MG63 (cell line): ENCODE results near the gene JADE2. TPM values are rescaled to one million over a fixed set of nuclear protein-coding genes. Genes with fewer than 3 reads are reported as not detected.
"Not testable (repeated sequence)": the region's sequence is repeated elsewhere in the genome, so short reads cannot be mapped to it uniquely, and the experiment has no call there.

Source experiments
- DNase-seq: peaks from one replicate; pipeline ENCODE4 v3.0.0-alpha.2; 2020
- H3K27me3 ChIP-seq: fragments of 250-450 bp; sonication (Bioruptor Pico); 2 replicates; pipeline ENCODE4 v1.5.1; 2020; ENCODE audit warnings: mild to moderate bottlenecking, moderate library complexity
- H3K36me3 ChIP-seq: fragments of 250-450 bp; sonication (Bioruptor Pico); 2 replicates; pipeline ENCODE4 v1.5.1; 2020; ENCODE audit warnings: mild to moderate bottlenecking, moderate library complexity
- H3K4me3 ChIP-seq: fragments of 250-450 bp; sonication (Bioruptor Pico); 2 replicates; pipeline ENCODE4 v1.5.1; 2020; ENCODE audit warnings: mild to moderate bottlenecking, moderate library complexity
- H3K9me3 ChIP-seq: fragments of 250-450 bp; sonication (Bioruptor Pico); 2 replicates; pipeline ENCODE4 v1.5.1; 2020; ENCODE audit warnings: mild to moderate bottlenecking, moderate library complexity
- total RNA-seq: library from RNA; depleted of rRNA; stranded (reverse); fragments of >200 nt; shearing (Covaris generic); gene quantifications from 2 replicates; pipeline ENCODE4 v1.2.3, GENCODE V29; 2014; ENCODE audit warnings: low replicate concordance

The JADE2 gene
- total RNA-seq, 1 experiment from 2014 or later = 47.4 TPM

DNA sequence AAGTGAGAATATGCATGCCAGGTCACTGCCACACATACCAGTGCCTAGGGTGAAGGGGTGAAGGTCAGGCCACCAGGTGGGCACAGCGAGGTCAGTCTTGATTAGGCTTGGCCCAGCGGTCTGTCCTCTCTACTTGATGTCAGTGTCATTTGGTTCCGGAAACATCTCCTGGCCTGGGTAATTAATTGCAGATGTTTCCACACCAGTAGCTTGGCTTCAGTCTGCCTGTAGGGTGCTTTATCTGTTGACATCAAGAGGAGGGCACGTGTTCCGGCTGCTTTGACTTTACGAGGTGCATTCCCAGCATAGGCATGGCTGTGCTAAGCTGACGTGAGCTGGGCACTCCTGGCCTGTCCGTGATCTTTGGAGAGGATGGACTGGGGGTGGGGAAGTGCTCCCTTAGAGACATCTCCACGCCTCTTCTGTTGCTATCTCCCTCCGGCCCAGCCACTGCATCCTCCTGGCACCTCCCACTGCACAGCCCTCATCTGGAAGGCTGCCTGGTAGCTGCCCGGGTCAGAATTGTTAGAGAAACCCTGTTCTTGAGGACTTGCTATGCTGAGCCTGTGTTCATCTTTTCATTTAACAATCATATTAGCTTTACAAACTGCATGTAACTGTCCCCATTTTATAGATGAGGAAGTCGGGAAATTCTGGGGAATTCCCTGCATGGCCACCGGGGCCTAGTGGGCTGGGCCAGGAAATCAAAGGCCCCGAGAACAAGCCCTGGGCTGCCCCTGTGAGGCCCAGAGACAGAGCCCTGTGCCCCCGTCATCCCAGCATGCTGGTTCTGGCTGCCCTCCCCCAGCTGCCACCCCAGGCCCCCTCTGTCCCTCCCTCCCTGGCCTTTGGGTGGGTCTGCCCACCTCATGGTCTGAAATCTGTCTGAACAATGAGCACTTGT lies 29.1 kb downstream of the JADE2 start:
- H3K9me3 ChIP-seq = no peaks in the 10 kb centered on the region
- H3K4me3 ChIP-seq = no peak overlapping the region
- H3K36me3 ChIP-seq = peaks cover 43% of the 10 kb centered on the region
- H3K27me3 ChIP-seq = no peaks in the 10 kb centered on the region
- DNase-seq = peak; percentile 99

DNA sequence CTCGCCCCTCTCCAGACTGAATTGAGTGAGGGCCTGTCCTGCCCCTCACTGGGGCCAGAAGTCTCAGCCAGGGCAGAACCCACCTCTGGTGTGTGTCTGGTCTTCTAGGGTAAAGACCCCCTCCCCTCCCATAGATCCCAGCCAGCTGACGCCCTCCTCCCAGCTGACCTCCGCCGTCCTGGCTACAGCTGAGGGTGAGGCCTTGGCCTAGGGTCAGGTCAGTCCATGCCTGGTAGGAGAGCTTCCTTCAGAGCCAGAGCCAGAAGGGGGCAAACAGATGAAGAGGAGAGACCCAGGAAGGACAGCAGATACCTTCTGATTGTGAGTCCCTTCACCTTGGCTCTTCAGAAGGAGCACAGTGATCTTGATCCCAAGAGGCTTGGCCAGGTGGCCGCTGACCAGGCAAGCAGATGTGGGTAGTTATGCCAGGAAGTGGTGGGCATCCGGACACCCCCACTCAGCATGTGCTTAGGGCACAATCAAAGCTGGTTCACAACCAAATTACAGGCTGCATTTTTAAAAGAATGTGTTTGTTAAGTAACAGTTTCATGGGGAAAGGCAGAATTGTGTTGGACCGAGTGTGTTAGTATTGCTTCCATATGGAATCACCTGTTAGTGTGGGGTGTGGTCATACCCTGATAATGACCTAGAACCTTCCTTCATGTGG lies 29.9 kb downstream of the JADE2 start:
- no peak overlapping the region for H3K4me3 ChIP-seq
- DNase-seq = no peak
- H3K36me3 ChIP-seq = peaks cover 44% of the 10 kb centered on the region
- no peaks in the 10 kb centered on the region for H3K27me3 ChIP-seq
- H3K9me3 ChIP-seq = no peaks in the 10 kb centered on the region

DNA sequence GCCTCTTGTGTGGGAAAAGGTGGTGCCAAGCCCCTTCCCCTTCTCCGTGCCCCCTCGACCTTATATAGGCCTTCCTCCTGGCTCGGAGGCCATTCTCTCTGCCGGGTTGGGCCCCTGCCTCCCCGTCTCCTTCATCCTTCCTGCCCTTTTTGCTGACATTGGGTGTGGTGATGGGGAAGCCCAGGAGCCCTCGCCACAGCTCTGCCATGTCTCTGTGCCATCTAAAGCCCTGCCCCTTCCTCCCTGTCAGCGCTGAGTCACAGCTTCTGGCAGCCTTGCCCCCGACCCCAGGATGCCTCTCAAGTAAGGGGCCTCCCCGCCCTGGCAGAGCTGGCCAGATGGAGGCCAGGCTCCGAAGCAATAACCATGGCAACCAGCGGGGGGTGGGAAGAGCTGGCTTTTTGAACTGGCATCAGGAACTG lies 30.4 kb downstream of the JADE2 start:
- no peak overlapping the region for H3K4me3 ChIP-seq
- no peaks in the 10 kb centered on the region for H3K27me3 ChIP-seq
- peak; percentile 100 for DNase-seq
- H3K9me3 ChIP-seq = no peaks in the 10 kb centered on the region
- peaks cover 44% of the 10 kb centered on the region for H3K36me3 ChIP-seq

DNA sequence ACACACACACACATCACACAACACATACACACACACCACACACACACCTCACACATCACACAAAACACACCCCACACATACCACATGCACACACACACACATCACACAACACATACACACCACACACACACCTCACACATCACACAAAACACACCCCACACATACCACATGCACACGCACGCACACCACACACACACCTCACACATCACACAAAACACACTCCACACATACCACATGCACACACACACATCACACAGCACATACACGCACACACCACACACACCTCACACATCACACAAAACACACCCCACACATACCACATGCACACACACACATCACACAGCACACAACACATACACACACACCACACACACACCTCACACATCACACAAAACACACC lies 31.1 kb downstream of the JADE2 start:
- H3K27me3 ChIP-seq, DNase-seq: not testable (repeated sequence)

DNA sequence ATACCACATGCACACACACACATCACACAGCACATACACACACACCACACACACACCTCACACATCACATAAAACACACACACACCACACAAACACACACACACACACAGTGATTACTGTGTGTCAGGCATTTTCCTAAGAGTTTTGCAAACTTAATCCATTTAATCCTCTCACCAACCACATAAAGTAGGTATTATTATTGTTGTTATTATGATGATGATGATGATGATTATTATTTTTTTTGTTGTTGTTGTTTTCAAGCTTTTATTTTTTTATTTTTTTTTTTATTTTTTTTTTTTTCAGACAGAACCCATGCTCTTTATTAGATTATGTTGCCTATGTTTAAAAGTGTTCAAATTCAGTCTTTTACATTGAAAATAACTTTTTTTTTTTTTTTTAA lies 31.5 kb downstream of the JADE2 start:
- Histone ChIP-seq H3K36me3 (peaks cover 48% of the 10 kb centered on the region), H3K9me3 (no peaks in the 10 kb centered on the region), H3K4me3 (no peak overlapping the region), H3K27me3 (no peaks in the 10 kb centered on the region)
- DNase-seq = no peak

More for the DNA sequence above, 31.1 kb downstream of the JADE2 start:
- peaks cover 48% of the 10 kb centered on the region for H3K36me3 ChIP-seq
- not testable (repeated sequence) for H3K4me3 ChIP-seq, H3K9me3 ChIP-seq

DNA sequence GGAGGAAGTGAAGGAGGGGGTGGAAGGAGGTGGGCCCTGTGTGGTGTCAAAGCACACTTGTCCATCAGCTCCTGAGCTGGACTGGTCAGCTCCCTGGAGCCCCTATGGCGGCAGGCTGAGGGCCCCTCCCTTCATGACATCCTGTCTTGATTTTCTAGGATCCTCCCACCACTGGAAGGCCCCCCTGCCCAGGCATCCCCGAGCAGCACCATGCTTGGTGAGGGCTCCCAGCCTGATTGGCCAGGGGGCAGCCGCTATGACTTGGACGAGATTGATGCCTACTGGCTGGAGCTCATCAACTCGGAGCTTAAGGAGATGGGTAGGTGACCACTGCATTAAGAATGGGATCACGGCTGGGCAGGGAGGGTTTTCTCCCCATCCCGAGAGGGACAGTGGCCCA lies 34.2 kb downstream of the JADE2 start:
- DNase-seq = no peak
- peaks cover 73% of the 10 kb centered on the region for H3K36me3 ChIP-seq
- H3K9me3 ChIP-seq = no peaks in the 10 kb centered on the region
- no peak overlapping the region for H3K4me3 ChIP-seq
- no peaks in the 10 kb centered on the region for H3K27me3 ChIP-seq

DNA sequence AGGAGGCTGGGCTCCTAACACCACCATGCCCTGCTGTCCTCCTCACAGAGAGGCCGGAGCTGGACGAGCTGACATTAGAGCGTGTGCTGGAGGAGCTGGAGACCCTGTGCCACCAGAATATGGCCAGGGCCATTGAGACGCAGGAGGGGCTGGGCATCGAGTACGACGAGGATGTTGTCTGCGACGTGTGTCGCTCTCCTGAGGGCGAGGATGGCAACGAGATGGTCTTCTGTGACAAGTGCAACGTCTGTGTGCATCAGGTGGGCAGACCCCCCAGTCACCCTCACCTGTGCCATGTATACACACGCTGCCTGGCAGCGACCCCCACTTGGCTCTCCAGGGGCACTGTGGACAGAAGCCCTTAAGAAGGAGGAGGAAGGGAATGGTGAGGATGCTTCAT lies 35.2 kb downstream of the JADE2 start:
- H3K36me3 ChIP-seq = peaks cover 74% of the 10 kb centered on the region
- H3K27me3 ChIP-seq = no peaks in the 10 kb centered on the region
- H3K4me3 ChIP-seq = no peak overlapping the region
- DNase-seq = no peak
- H3K9me3 ChIP-seq = no peaks in the 10 kb centered on the region

DNA sequence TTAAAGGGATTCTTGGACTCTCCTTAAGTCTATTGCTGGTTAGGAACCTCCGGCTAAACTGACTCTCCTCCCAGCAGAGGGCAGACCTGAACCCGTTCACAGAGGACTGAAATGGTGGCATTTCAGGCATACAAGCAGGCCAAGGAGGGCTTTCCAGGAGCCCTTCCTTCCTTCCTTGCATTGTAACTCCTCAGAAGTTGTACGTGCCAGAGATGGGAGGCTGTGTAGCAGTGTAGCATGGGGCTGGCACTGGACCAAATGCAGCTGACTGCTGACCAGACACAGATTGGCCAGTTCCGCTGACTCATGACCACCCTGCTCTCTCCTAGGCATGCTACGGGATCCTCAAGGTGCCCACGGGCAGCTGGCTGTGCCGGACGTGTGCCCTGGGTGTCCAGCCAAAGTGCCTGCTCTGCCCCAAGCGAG lies 36.4 kb downstream of the JADE2 start:
- H3K9me3 ChIP-seq = no peaks in the 10 kb centered on the region
- H3K4me3 ChIP-seq = no peak overlapping the region
- no peaks in the 10 kb centered on the region for H3K27me3 ChIP-seq
- H3K36me3 ChIP-seq = peaks cover 83% of the 10 kb centered on the region
- DNase-seq = peak; percentile 74

DNA sequence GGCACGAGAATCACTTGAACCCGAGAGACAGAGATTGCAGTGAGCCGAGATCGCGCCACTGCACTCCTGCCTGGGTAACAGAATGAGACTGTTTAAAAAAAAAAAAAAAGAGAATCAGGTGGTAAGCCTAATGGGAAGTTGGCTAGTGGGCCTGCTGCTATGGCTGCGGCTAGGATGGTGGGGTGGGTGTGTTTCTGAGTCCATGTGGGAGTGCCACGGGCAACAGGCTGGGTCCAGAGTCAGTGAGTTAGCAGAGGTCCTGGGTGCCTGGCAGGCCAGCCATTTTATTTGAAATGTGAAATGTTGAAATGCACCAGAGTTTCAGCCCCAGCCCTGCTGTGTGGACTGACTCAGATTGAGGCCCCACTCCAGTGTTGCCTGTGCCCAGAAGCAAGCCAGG lies 37.8 kb downstream of the JADE2 start:
- Histone ChIP-seq H3K9me3 (no peaks in the 10 kb centered on the region), H3K4me3 (no peak overlapping the region), H3K27me3 (no peaks in the 10 kb centered on the region), H3K36me3 (peaks cover 94% of the 10 kb centered on the region)
- no peak for DNase-seq

DNA sequence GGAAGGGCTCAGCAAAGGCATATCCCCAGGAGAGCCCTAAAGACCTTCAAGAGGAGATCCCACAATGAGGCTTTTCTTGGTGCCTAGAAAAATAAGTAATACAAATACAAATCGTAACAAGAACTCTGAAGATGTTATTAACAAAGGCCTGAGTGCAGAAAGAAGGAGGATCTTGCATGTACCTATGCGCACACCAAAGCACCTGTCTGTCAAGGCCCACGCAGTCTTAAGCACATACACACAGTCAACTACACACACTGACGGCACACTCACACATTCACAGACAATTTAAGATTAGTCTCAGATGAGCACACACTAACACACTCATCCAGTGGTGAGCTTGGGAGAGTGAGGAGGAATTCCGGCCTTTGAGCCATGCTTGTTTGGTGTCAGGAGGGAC lies 38.5 kb downstream of the JADE2 start:
- H3K4me3 ChIP-seq = no peak overlapping the region
- H3K36me3 ChIP-seq = peaks cover 94% of the 10 kb centered on the region
- no peaks in the 10 kb centered on the region for H3K9me3 ChIP-seq
- H3K27me3 ChIP-seq = no peaks in the 10 kb centered on the region
- DNase-seq = no peak

DNA sequence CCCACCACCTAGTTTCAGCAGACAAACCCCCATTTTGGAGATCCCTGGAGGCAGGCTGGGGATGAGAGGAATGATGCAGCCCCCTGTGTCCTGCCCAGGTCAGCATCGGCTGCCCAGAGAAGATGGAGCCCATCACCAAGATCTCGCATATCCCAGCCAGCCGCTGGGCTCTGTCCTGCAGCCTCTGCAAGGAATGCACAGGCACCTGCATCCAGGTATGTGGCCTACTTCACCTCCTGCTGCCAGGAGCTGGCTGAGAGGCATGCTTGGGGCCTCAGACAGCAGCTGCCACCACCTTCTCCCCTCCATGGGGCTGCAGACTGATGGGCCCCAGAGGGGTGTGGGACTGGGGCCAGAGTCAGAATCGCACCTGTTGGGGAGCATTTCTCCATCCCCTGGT lies 38.9 kb downstream of the JADE2 start:
- H3K4me3 ChIP-seq = no peak overlapping the region
- H3K36me3 ChIP-seq = peaks cover 94% of the 10 kb centered on the region
- DNase-seq = no peak
- no peaks in the 10 kb centered on the region for H3K27me3 ChIP-seq
- H3K9me3 ChIP-seq = no peaks in the 10 kb centered on the region

DNA sequence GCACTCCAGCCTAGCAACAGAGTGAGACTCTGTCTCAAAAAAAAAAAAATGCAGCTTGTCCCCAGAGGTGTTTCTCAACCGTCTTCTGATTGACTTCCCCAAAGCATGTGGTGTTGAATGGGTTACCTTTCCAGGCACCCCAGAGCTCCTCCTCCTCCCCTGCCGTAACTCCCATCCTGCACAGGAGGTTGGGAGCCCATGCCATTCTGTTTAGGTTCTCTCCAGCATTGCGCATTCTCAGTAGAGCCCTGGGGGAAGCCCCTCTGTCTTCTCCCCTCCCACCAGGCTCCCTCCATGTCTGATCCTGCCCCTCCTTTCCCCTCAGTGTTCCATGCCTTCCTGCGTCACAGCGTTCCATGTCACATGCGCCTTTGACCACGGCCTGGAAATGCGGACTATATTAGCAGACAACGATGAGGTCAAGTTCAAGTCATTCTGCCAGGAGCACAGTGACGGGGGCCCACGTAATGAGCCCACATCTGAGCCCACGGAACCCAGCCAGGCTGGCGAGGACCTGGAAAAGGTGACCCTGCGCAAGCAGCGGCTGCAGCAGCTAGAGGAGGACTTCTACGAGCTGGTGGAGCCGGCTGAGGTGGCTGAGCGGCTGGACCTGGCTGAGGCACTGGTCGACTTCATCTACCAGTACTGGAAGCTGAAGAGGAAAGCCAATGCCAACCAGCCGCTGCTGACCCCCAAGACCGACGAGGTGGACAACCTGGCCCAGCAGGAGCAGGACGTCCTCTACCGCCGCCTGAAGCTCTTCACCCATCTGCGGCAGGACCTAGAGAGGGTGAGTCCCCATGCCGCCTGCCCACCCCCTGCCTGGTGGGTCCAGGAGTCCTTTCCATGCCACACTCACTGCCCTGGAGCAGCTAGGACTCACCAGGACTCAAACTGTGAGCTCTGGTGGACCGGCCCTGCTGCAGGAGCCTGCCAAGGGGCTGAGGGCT lies 40.6 kb downstream of the JADE2 start:
- no peaks in the 10 kb centered on the region for H3K9me3 ChIP-seq
- DNase-seq = no peak
- peaks cover 94% of the 10 kb centered on the region for H3K36me3 ChIP-seq
- no peak overlapping the region for H3K4me3 ChIP-seq
- no peaks in the 10 kb centered on the region for H3K27me3 ChIP-seq

DNA sequence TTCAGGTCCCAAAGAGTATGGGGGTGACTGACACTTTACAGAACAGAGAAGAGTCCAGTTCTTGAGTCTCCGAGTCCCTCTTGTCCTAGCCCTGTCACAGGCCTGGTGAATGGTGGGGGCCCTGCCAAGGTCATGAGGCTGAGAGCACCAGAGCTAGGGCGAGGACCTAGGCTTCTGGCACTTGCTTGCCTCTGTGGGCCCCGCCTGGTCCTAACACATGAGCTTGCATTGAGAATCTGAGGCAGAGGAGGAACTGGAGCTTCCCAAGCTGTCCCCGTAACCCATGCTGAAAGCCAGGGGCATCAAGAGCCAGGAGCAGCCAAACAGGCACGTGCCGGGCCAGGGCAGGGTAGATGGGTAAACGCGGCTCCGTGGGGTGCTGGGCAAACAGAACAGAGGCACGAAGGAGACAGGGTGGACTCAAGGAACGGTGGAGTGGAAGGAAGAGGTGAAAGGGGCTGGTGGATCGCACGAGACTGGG lies 41.3 kb downstream of the JADE2 start:
- H3K36me3 ChIP-seq = peaks cover 94% of the 10 kb centered on the region
- no peak overlapping the region for H3K4me3 ChIP-seq
- no peaks in the 10 kb centered on the region for H3K9me3 ChIP-seq
- no peaks in the 10 kb centered on the region for H3K27me3 ChIP-seq
- DNase-seq = no peak

DNA sequence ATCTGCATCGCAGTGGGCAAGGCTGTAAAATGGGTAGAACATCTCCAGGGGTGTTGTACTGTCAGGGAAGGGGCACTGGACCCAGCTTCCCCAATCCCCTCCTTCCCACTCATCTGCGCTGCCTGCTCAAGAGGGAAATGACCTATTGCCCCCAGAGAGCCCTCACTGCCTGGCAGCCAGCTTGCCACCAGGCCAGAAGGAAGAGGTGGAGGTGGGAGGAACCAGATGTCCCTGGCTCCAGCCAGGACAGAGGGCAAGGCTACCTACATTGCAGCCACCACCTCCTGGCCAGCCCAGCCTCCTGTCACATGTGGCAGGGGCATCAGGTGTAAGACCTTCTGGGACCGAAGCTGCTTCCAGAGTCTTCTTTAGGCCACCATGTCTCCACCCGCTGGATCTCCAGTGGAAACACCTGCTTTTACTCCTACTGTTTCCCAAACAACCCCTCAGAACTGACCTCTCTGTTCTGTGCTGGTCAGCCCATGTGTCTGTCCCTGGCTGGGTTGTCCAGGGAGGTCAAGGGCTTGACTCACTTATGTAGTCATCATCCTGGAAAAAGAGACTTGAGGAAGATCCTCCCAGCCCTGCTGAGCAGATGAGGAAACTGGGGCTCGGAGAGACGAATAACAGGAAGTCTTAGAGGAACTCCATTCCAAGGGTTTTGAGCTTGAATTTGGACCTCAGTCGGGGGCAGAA lies 42.3 kb downstream of the JADE2 start:
- Histone ChIP-seq H3K9me3 (no peaks in the 10 kb centered on the region), H3K4me3 (no peak overlapping the region), H3K36me3 (peaks cover 94% of the 10 kb centered on the region), H3K27me3 (no peaks in the 10 kb centered on the region)
- peak; percentile 87 for DNase-seq

DNA sequence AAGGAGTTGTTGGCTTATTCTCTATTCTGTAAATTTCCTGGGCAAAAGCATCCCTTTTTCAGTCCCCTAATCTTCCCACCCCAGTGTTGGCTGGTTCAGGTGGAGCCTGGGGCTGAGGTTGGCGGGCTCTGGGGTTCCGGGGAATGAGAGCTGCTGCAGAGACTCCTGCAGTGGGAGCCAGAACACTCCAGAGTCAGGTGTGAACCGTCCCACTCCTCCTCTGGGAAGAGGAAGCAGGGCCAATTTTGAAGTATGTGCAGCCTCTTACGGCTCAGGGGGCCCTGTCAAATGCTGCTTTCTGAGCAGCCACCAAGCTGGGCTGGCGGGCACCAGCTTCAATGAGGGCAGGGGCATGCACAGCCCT lies 42.8 kb downstream of the JADE2 start:
- peaks cover 94% of the 10 kb centered on the region for H3K36me3 ChIP-seq
- no peaks in the 10 kb centered on the region for H3K9me3 ChIP-seq

More for the DNA sequence above, 42.8 kb downstream of the JADE2 start:
- Histone ChIP-seq H3K27me3 (no peaks in the 10 kb centered on the region), H3K4me3 (no peak overlapping the region)
- DNase-seq = no peak
